Uterus (tissue), 4 donors: ENCODE results near the gene CREB5. TPM values are rescaled to one million over a fixed set of nuclear protein-coding genes. Genes with fewer than 3 reads are reported as not detected.

ENCODE experiments used
- DNase-seq, 2 donors: peaks; one replicate each; pipeline ENCODE4 v3.0.0-alpha.2; 2019 to 2020
- H3K27ac ChIP-seq, 2 donors: fragments of 200-600 bp; sonication (generic); 1 replicate in 1 of 2; 2 replicates in 1 of 2; pipeline ENCODE4 v1.5.1; 2016 to 2018
- H3K27me3 ChIP-seq, 2 donors: fragments of 200-600 bp; sonication (generic); one replicate each; pipeline ENCODE4 v1.5.1; 2018 to 2019; ENCODE audit warnings: control low read depth in 1 of 2
- H3K36me3 ChIP-seq, 2 donors: fragments of 200-600 bp; sonication (generic); one replicate each; pipeline ENCODE4 v1.5.1; 2019; ENCODE audit warnings: control low read depth in 1 of 2
- H3K4me1 ChIP-seq, 2 donors: fragments of 200-600 bp; sonication (generic); one replicate each; pipeline ENCODE4 v1.5.1; 2018 to 2019; ENCODE audit warnings: control low read depth in 1 of 2
- H3K4me3 ChIP-seq, 2 donors: fragments of 200-600 bp; sonication (generic); 1 replicate in 1 of 2; 2 replicates in 1 of 2; pipeline ENCODE4 v1.5.1; 2018 to 2019; ENCODE audit warnings: mild to moderate bottlenecking in 1 of 2
- H3K9me3 ChIP-seq, 2 donors: fragments of 200-600 bp; sonication (generic); one replicate each; pipeline ENCODE4 v1.5.1; 2019; ENCODE audit warnings: control low read depth in 1 of 2
- POLR2A ChIP-seq, 2 donors: fragments of 450-650 bp; IDR thresholded peaks; one replicate each; pipeline ENCODE4 v1.6.1; 2016; ENCODE audit warnings: antibody characterized with exemption in 2 of 2, mild to moderate bottlenecking in 1 of 2, moderate library complexity in 1 of 2
- intact Hi-C: fragments of 100-400 bp; cut with DNase I; formaldehyde crosslinking; loops from one replicate; pipeline ENCODE4 v1.15.1; 2023; ENCODE audit warnings: low total_unique reads
- total RNA-seq, 4 donors: library from RNA; depleted of rRNA in 3 of 4; stranded (reverse); fragments of >200 nt in 3 of 4; gene quantifications; one replicate each; pipeline versions ENCODE4 v1.1.0 to v1.2.4, GENCODE V29; 2014 to 2023
- TF ChIP-seq, protein P1 (sequence below), 4 experiments: fragments of 200-600 bp in 2 of 4; fragments of 450-650 bp in 2 of 4; sonication (generic) in 2 of 4; IDR thresholded peaks; one replicate each; pipeline ENCODE4 v1.5.1; 2016 to 2019; ENCODE audit warnings: antibody characterized with exemption in 4 of 4, mild to moderate bottlenecking in 2 of 4, moderate library complexity in 1 of 4
- donor health status: DM: yes; HTN: yes; CAD: no.

CREB5 gene
- total RNA-seq, 4 donors from 2014 or later: 7.1 to 40.2 (median 23.9) TPM

DNA sequence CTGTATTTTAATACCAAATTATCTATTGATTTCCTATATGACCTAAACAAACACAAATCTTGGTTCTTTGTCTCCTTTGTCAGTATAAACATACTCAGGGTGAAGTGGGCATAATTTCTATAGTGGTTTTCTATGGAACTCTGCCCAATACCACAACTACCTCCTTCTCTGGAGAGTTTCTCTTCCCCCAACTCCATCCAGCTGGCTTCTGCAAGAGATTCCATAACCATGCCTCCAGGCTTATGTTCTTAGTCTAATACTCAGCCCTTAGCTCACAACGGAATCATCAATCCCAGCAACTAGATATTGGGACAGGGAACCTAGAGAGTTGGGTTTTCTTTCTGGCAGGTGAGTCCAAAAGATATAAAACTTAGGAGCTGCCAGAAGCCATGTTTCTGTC lies 418.5 kb downstream of the CREB5 start:
- DNase-seq: no peak
- no peak overlapping the region for H3K4me3 ChIP-seq
- no peaks in the 10 kb centered on the region for H3K9me3 ChIP-seq
- no peaks in the 10 kb centered on the region for H3K4me1 ChIP-seq
- intact Hi-C loops: no loop called here
- TF ChIP-seq POLR2A (IDR thresholded peaks at IDR 0.05): no peak
- TF ChIP-seq, protein P1, sequence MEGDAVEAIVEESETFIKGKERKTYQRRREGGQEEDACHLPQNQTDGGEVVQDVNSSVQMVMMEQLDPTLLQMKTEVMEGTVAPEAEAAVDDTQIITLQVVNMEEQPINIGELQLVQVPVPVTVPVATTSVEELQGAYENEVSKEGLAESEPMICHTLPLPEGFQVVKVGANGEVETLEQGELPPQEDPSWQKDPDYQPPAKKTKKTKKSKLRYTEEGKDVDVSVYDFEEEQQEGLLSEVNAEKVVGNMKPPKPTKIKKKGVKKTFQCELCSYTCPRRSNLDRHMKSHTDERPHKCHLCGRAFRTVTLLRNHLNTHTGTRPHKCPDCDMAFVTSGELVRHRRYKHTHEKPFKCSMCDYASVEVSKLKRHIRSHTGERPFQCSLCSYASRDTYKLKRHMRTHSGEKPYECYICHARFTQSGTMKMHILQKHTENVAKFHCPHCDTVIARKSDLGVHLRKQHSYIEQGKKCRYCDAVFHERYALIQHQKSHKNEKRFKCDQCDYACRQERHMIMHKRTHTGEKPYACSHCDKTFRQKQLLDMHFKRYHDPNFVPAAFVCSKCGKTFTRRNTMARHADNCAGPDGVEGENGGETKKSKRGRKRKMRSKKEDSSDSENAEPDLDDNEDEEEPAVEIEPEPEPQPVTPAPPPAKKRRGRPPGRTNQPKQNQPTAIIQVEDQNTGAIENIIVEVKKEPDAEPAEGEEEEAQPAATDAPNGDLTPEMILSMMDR (IDR thresholded peaks at IDR 0.05): no peak
- H3K27ac ChIP-seq: no peak overlapping the region
- H3K27me3 ChIP-seq: no peaks in the 10 kb centered on the region
- H3K36me3 ChIP-seq: no peaks in the 10 kb centered on the region

- Histone ChIP-seq H3K27me3 (no peaks in the 10 kb centered on the region), H3K9me3 (no peaks in the 10 kb centered on the region), H3K27ac (no peak overlapping the region), H3K4me3 (no peak overlapping the region), H3K36me3 (no peaks in the 10 kb centered on the region), H3K4me1 (no peaks in the 10 kb centered on the region)
- DNase-seq: no peak
- TF ChIP-seq POLR2A (IDR thresholded peaks at IDR 0.05): no peak
- TF ChIP-seq, protein P1 (IDR thresholded peaks at IDR 0.05): no peak
- intact Hi-C loops: no loop called here
Measured at GRCh38 chr7:28832669-28833068, 420.4 kb downstream of the CREB5 start.

- no peaks in the 10 kb centered on the region for H3K27me3 ChIP-seq
- no peak overlapping the region for H3K4me3 ChIP-seq
- intact Hi-C loops: no loop called here
- no peaks in the 10 kb centered on the region for H3K4me1 ChIP-seq
- no peaks in the 10 kb centered on the region for H3K9me3 ChIP-seq
- H3K27ac ChIP-seq: no peak overlapping the region
- DNase-seq: no peak
- TF ChIP-seq POLR2A (IDR thresholded peaks at IDR 0.05): no peak
- TF ChIP-seq, protein P1 (IDR thresholded peaks at IDR 0.05): no peak
- H3K36me3 ChIP-seq: no peaks in the 10 kb centered on the region
Measured at GRCh38 chr7:28835800-28836199, 423.5 kb downstream of the CREB5 start.

DNA sequence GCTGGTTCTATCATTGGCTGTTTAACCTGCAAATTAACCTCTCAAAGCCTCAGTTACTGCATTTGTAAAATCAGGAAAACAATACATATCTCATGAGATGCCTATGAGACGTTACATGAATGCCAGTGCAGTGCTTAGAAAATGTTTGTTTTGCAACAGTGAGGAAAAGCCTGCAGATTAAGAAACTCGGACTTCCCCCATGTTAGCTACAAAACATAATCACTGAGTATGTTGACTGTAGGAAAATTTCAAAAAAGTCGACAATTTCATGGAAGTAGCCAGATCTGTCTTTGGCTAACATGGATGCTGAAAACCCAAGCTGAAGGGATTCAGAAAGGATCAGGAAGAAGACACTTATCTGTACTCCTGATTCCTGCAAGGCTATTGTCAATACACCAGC lies 424.4 kb downstream of the CREB5 start:
- no peaks in the 10 kb centered on the region for H3K27me3 ChIP-seq
- H3K4me1 ChIP-seq: no peaks in the 10 kb centered on the region
- no peak overlapping the region for H3K27ac ChIP-seq
- no peaks in the 10 kb centered on the region for H3K36me3 ChIP-seq
- H3K9me3 ChIP-seq: no peaks in the 10 kb centered on the region
- intact Hi-C loops: no loop called here
- TF ChIP-seq POLR2A (IDR thresholded peaks at IDR 0.05): no peak
- TF ChIP-seq, protein P1 (IDR thresholded peaks at IDR 0.05): no peak
- no peak for DNase-seq
- no peak overlapping the region for H3K4me3 ChIP-seq

- no peaks in the 10 kb centered on the region for H3K36me3 ChIP-seq
- H3K27ac ChIP-seq: no peak overlapping the region
- H3K9me3 ChIP-seq: no peaks in the 10 kb centered on the region
- H3K27me3 ChIP-seq: no peaks in the 10 kb centered on the region
- no peak for TF ChIP-seq POLR2A (IDR thresholded peaks at IDR 0.05)
- TF ChIP-seq, protein P1 (IDR thresholded peaks at IDR 0.05): no peak
- no peak for DNase-seq
- intact Hi-C loops: no loop called here
- H3K4me1 ChIP-seq: no peaks in the 10 kb centered on the region
- H3K4me3 ChIP-seq: no peak overlapping the region
Measured at GRCh38 chr7:28837216-28837615, 424.9 kb downstream of the CREB5 start.
